ENCODE measurements around the gene CCND3. TPM values are rescaled to one million over a fixed set of nuclear protein-coding genes. Genes with fewer than 3 reads are reported as not detected.

CCND3 gene
- total and polyA plus RNA-seq, 10 of the 15 experiments (the other 5 are each of a cell fraction or from before 2014, with no cell fraction given) = 6.0 to 86.4 (median 31.5) TPM

GRCh38 chr6:41920921-41921711 lies 20.5 kb downstream of the CCND3 start, which contains the start of the genes BYSL and MED20 (continued):
- TF ChIP-seq PAX8 (IDR thresholded peaks at IDR 0.05) = no peak
- TF ChIP-seq KAT2A (conservative IDR thresholded peaks at IDR 0.05; ENCODE audit: control insufficient read depth, low read depth, low read length) = no peak
- TF ChIP-seq TBL1XR1 (IDR thresholded peaks at IDR 0.05; ENCODE audit: low read depth, low read length) = peak; percentile 92
- TF ChIP-seq, protein P1, sequence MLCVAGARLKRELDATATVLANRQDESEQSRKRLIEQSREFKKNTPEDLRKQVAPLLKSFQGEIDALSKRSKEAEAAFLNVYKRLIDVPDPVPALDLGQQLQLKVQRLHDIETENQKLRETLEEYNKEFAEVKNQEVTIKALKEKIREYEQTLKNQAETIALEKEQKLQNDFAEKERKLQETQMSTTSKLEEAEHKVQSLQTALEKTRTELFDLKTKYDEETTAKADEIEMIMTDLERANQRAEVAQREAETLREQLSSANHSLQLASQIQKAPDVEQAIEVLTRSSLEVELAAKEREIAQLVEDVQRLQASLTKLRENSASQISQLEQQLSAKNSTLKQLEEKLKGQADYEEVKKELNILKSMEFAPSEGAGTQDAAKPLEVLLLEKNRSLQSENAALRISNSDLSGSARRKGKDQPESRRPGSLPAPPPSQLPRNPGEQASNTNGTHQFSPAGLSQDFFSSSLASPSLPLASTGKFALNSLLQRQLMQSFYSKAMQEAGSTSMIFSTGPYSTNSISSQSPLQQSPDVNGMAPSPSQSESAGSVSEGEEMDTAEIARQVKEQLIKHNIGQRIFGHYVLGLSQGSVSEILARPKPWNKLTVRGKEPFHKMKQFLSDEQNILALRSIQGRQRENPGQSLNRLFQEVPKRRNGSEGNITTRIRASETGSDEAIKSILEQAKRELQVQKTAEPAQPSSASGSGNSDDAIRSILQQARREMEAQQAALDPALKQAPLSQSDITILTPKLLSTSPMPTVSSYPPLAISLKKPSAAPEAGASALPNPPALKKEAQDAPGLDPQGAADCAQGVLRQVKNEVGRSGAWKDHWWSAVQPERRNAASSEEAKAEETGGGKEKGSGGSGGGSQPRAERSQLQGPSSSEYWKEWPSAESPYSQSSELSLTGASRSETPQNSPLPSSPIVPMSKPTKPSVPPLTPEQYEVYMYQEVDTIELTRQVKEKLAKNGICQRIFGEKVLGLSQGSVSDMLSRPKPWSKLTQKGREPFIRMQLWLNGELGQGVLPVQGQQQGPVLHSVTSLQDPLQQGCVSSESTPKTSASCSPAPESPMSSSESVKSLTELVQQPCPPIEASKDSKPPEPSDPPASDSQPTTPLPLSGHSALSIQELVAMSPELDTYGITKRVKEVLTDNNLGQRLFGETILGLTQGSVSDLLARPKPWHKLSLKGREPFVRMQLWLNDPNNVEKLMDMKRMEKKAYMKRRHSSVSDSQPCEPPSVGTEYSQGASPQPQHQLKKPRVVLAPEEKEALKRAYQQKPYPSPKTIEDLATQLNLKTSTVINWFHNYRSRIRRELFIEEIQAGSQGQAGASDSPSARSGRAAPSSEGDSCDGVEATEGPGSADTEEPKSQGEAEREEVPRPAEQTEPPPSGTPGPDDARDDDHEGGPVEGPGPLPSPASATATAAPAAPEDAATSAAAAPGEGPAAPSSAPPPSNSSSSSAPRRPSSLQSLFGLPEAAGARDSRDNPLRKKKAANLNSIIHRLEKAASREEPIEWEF (IDR thresholded peaks at IDR 0.05; ENCODE audit: insufficient replicate concordance, low read depth, low read length) = no peak
- TF ChIP-seq SUZ12 (IDR thresholded peaks at IDR 0.05; ENCODE audit: unreplicated experiment) = no peak
- no peak for TF ChIP-seq HSF1 (IDR thresholded peaks at IDR 0.05; ENCODE audit: low read depth, low read length)
- TF ChIP-seq PAX5 (IDR thresholded peaks at IDR 0.05; ENCODE audit: borderline replicate concordance, low read depth, low read length) = peak; percentile 69; the same call in 1 of the 2 replicates
- TF ChIP-seq EP300 (IDR thresholded peaks at IDR 0.05; ENCODE audit: borderline replicate concordance in 1 of 2, control insufficient read depth in 1 of 2, low read depth in 2 of 2, low read length in 2 of 2) = 0 out of 4 replicates have a peak, but pooled peaks have one; percentile 35 to 57
- peak; percentile 76; the same call in 1 of the 2 replicates for TF ChIP-seq YY1 (IDR thresholded peaks at IDR 0.05; ENCODE audit: low read depth, low read length)
- TF ChIP-seq BMI1 (IDR thresholded peaks at IDR 0.05; ENCODE audit: borderline replicate concordance) = no peak
- no peak for TF ChIP-seq ZNF622 (IDR thresholded peaks at IDR 0.05)
- TF ChIP-seq TARDBP (IDR thresholded peaks at IDR 0.05; ENCODE audit: borderline replicate concordance) = 0 out of 2 replicates have a peak, but pooled peaks have one; percentile 35
- TF ChIP-seq RUNX3 (IDR thresholded peaks at IDR 0.05; ENCODE audit: low read length) = peak; percentile 84
- peak; percentile 86; the same call in 1 of the 2 replicates for TF ChIP-seq ASH2L (IDR thresholded peaks at IDR 0.05; ENCODE audit: borderline replicate concordance, low read depth)
- TF ChIP-seq, protein P2, sequence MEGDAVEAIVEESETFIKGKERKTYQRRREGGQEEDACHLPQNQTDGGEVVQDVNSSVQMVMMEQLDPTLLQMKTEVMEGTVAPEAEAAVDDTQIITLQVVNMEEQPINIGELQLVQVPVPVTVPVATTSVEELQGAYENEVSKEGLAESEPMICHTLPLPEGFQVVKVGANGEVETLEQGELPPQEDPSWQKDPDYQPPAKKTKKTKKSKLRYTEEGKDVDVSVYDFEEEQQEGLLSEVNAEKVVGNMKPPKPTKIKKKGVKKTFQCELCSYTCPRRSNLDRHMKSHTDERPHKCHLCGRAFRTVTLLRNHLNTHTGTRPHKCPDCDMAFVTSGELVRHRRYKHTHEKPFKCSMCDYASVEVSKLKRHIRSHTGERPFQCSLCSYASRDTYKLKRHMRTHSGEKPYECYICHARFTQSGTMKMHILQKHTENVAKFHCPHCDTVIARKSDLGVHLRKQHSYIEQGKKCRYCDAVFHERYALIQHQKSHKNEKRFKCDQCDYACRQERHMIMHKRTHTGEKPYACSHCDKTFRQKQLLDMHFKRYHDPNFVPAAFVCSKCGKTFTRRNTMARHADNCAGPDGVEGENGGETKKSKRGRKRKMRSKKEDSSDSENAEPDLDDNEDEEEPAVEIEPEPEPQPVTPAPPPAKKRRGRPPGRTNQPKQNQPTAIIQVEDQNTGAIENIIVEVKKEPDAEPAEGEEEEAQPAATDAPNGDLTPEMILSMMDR (IDR thresholded peaks at IDR 0.05 in 2 of 3, conservative IDR thresholded peaks at IDR 0.05 in 1 of 3; ENCODE audit: control insufficient read depth in 2 of 3, extremely low read depth in 1 of 3, insufficient read depth in 1 of 3, low read depth in 3 of 3, low read length in 3 of 3) = peak; percentile 92 to 98 (median 94)
- no peak for TF ChIP-seq NR2F1 (conservative IDR thresholded peaks at IDR 0.05)
- peak; percentile 89 for TF ChIP-seq ZNF207 (IDR thresholded peaks at IDR 0.05; ENCODE audit: borderline replicate concordance)
- peak; percentile 37 for TF ChIP-seq MEF2B (IDR thresholded peaks at IDR 0.05; ENCODE audit: partially characterized antibody, poor library complexity, severe bottlenecking)
- no peak for TF ChIP-seq RAD51 (IDR thresholded peaks at IDR 0.05)
- no peak for TF ChIP-seq CHD4 (IDR thresholded peaks at IDR 0.05)
- TF ChIP-seq NR2C2 (IDR thresholded peaks at IDR 0.05; ENCODE audit: borderline replicate concordance, control insufficient read depth, insufficient read length, low read depth) = no peak

All from GM12878 (cell line).